ENCODE results near the gene CCL20. TPM values are rescaled to one million over a fixed set of nuclear protein-coding genes. Genes with fewer than 3 reads are reported as not detected.

The CCL20 gene
- total and polyA plus RNA-seq, 2 donors (not counting 3 experiments of a cell fraction or from before 2014, with no cell fraction given), result 0.32 TPM; not detected in 1

- BruUV-seq (replicated peaks), result no TSS peak
- POLR2A ChIA-PET, result interaction anchor here (0.6 kb wide), 1 partner anchor 10 kb away, joined by 7 read pairs; no protein-coding TSS in a partner anchor
- Histone ChIP-seq H3K4me2 (ENCODE audit: insufficient read depth, low read length) (peak overlapping the region; percentile 76), H4K20me1 (replicated peaks; ENCODE audit: control insufficient read depth, extremely low read depth, insufficient read depth, low read length) (no peaks in the 10 kb centered on the region), H3K9ac (replicated peaks; ENCODE audit: extremely low read depth, insufficient read depth, low read length) (peak overlapping the region; percentile 20), H3K27me3 (ENCODE audit: control insufficient read depth in 2 of 2, insufficient read depth in 2 of 2, low read length in 2 of 2) (no peaks in the 10 kb centered on the region), H3K4me3 (replicated peaks in 1 of 3; ENCODE audit: insufficient read depth in 1 of 3, low read depth in 1 of 3, low read length in 3 of 3) (no peak overlapping the region), H3K27ac (ENCODE audit: insufficient read depth, low read depth, low read length) (peak overlapping the region; percentile 75), H3K36me3 (ENCODE audit: control insufficient read depth in 2 of 2, extremely low read depth in 1 of 2, insufficient read depth in 2 of 2, low read length in 2 of 2) (no peaks in the 10 kb centered on the region), H3K9me1 (replicated peaks; ENCODE audit: control insufficient read depth, extremely low read depth, insufficient read depth, low read length) (no peaks in the 10 kb centered on the region), H3K4me1 (ENCODE audit: control insufficient read depth, extremely low read depth, insufficient read depth, low read length) (peaks cover 23% of the 10 kb centered on the region), H3K79me2 (ENCODE audit: control insufficient read depth, insufficient read depth, low read length) (no peaks in the 10 kb centered on the region), H3K9me3 (replicated peaks; ENCODE audit: control insufficient read depth, insufficient read depth, low read length) (no peaks in the 10 kb centered on the region), H2AFZ (ENCODE audit: low read depth, low read length) (no peak overlapping the region)
- dilution Hi-C loops (cut with MboI; ENCODE audit: extremely low pct_ligation_motif_present, low sequenced_read_pairs), result no loop called here
- no peak for FAIRE-seq
- TF ChIP-seq GATA2 (IDR thresholded peaks at IDR 0.05; ENCODE audit: insufficient read depth, insufficient read length, low read depth, low read length), result no peak
- TF ChIP-seq CTCF (IDR thresholded peaks at IDR 0.05; ENCODE audit: extremely low read depth in 1 of 2, insufficient read depth in 1 of 2, low read depth in 1 of 2, low read length in 2 of 2), result peak; percentile 46 to 54
- DNase-seq (ENCODE audit: low read depth, low spot score), result peak; percentile 70
- CTCF ChIA-PET, result interaction anchor here (0.5 to 5.1 kb wide), 47 partner anchors 8 to 1411 kb away, joined by 3 to 69 read pairs (median 4); partner anchors contain the start of genes CCL20, DAW1 and SCYGR8
- intact Hi-C loops (cut with micrococcal nuclease), result loop anchor here (1.0 to 5.0 kb wide), 7 partner anchors 8 to 535 kb away; partner anchors contain the start of genes AGFG1 and MFF
Measured at GRCh38 chr2:227862227-227862740, 48.6 kb downstream of the CCL20 start.
